GM23248 (cell line): Measurements from ENCODE around the gene TSC22D1.

Experiments used
- EZH2 ChIP-seq: fragments of 200-600 bp; sonication (generic); IDR thresholded peaks from 2 replicates; pipeline ENCODE4 v1.6.1; 2018; ENCODE audit warnings: antibody characterized with exemption, mild to moderate bottlenecking; ENCODE audit not compliant: insufficient read depth, poor library complexity, severe bottlenecking
- EZH2phosphoT487 ChIP-seq: fragments of 200-600 bp; sonication (generic); IDR thresholded peaks from 2 replicates; pipeline ENCODE4 v1.6.1; 2018; ENCODE audit warnings: antibody characterized with exemption, moderate library complexity, mild to moderate bottlenecking, low read depth; ENCODE audit not compliant: insufficient read depth

DNA sequence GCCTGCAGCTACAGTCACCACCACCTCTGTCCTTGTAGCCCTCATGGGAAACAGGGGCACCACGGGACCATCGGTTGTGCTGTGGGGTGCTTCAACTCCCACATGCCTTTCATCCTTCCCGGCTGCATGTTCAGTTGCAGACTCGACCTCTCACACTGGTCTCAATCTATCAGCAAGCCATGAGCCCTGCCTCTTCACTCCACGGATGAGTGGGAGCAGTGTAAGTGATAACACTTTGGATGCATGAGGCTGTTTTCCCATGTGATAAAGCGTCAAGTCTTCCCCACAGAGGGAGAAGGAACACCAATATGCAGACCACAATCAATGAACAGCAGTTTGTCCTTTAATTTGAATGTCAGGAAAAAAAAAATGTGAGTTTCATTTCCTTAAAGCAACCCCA, 190.3 kb downstream of the TSC22D1 start:
- no peak for TF ChIP-seq EZH2
- TF ChIP-seq EZH2phosphoT487: no peak
